Activated naive CD4-positive, alpha-beta T cell treated with Interleukin-2 at 50 U/mL for 16 hours (primary cell): Measurements from ENCODE around the gene PXMP4.

Experiments used
- DNase-seq: peaks from one replicate; pipeline ENCODE4 v3.0.0-alpha.2; 2020

Gene PXMP4

GRCh38 chr20:33681288-33681687 is 38.8 kb downstream of the PXMP4 start:
- no peak for DNase-seq

GRCh38 chr20:33680686-33681085 is 39.4 kb downstream of the PXMP4 start:
- DNase-seq = no peak

- peak; percentile 45 for DNase-seq
Observed at GRCh38 chr20:33679758-33680485, 40.2 kb downstream of the PXMP4 start.

DNA sequence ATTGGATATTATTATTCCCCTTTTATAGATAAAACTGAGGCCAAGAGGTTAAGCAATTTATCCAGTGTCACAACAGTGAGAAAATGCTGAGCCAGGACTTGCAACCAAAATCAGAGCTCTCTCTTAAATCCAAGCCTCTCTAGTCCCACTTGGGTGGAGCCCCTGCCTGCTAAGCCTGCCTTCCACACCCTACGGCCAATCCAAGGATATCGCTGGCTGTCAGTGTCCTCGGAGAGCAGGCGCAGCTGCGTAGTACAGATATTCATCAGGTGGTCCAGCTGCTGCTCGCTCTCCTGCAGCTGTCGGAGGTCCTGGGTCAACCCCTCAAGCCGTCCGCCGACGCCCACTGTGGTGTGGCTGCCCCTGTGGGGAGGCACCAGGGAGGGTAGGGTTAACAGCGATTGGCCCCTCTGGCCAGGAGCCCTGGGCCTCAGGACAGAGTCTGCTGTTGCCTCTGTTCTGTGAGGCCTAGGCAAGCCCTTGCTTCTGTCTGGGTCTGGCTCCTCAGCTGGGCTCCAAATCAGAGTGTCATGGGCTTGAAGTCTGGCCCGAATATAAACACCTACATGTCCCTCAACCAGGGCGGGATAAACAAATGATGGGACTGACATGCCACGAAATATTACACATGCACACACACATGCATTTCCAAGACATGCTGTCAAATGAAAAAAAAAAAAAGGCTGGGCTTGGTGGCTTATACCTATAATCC is 42.0 kb downstream of the PXMP4 start:
- DNase-seq = no peak

GRCh38 chr20:33676652-33677645 is 43.2 kb downstream of the PXMP4 start:
- DNase-seq = no peak

DNA sequence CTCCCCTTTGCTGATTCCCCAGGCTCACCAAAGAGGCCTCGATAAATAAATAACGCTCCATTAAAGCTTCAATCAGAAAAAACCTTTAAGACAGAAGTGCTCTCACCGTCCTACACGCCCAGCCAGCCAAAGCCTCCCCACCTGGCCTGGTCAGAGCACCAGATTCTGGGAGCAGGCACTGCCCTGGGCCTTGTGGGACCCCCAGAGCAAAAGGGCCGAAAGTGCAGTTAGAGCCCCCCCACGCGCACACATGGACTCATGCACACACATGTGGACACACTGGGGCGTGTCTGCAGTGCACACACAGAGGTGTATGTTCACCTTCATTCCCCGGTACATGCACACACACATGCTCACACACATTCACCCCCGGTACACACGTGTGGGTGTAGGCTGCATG is 44.0 kb downstream of the PXMP4 start:
- DNase-seq = no peak

DNA sequence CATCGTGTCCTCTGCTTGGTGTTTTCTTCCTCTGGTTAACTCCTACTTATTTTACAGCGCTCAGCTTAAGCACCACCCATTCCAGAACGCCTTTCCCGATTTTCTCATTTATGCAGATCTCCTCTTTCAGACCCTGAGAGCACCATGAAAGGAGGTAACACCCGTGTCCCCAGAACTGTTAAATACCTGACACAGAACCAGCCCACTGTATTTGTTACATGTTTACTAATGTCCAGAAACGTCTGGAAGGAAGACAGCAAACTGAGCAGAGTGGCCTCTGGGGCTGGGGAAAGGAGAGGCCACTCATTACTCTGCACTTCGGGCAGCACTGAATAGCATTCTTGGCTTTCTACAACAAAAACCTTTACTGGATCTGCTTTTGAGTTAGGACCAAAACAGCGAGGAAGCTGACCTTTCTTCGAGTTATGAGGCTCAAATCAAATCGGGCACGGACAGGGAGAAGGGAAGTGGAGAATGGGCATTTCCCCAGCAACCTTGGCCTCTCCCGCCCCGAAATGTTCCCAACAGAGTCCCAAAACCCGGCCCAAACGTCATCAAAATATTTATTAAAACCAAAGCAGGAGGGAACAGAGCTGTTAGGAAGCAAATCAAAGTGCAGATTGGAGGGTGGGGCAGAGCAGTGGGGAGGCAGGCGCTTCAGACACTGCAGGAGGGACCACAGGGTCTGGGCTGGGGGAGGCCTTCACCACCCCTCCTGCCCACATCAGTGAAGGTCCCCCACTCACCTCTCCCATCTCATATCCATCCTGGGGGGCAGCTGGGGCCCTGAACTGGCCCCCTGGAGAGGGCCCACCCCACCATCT is 44.8 kb downstream of the PXMP4 start:
- no peak for DNase-seq

GRCh38 chr20:33674294-33675135 is 45.6 kb downstream of the PXMP4 start, which contains the start of gene NECAB3:
Gene NECAB3, minus strand, starts transcription at chr20:33674428. Its CDS starts 76 bp downstream, at chr20:33674352.
- DNase-seq = peak; percentile 65

GRCh38 chr20:33673410-33674293 is 46.5 kb downstream of the PXMP4 start:
- no peak for DNase-seq

GRCh38 chr20:33673114-33673409 is 47.0 kb downstream of the PXMP4 start:
- no peak for DNase-seq

DNA sequence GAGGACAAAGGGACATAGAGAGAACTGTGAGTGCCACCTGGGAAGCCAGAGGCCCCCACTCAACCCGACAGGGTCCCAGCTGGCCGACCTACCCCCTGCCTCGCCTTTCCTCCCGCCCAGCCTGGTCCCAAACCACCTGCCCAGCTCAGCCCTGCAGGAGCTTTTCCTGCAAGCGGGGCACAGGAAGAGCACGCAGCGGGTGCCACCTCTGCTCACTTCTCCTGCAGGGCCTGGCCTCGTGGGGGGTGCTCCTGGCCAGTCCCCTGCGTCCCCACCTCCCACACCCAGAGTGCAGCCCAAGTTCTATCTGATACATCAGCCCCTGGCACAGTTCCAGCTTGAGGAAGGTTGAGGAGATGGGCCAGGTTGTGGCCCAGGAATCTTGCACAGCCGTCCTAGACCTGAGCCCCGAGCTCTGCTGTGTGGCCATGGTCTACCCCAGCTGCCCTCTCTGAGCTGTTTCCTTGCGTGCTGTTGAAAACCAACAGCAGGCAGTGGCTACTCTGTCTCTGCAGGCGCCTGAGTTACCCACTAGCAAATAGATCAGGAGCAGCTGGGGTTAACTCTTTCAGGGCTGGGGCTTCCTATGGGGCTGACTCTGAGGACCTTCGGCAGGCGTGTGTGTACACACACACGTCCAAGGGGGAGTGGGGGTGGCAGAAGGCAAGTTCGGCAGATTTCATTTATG is 47.5 kb downstream of the PXMP4 start:
- DNase-seq = no peak

- DNase-seq = no peak
Observed at GRCh38 chr20:33671573-33672288, 48.4 kb downstream of the PXMP4 start.

DNA sequence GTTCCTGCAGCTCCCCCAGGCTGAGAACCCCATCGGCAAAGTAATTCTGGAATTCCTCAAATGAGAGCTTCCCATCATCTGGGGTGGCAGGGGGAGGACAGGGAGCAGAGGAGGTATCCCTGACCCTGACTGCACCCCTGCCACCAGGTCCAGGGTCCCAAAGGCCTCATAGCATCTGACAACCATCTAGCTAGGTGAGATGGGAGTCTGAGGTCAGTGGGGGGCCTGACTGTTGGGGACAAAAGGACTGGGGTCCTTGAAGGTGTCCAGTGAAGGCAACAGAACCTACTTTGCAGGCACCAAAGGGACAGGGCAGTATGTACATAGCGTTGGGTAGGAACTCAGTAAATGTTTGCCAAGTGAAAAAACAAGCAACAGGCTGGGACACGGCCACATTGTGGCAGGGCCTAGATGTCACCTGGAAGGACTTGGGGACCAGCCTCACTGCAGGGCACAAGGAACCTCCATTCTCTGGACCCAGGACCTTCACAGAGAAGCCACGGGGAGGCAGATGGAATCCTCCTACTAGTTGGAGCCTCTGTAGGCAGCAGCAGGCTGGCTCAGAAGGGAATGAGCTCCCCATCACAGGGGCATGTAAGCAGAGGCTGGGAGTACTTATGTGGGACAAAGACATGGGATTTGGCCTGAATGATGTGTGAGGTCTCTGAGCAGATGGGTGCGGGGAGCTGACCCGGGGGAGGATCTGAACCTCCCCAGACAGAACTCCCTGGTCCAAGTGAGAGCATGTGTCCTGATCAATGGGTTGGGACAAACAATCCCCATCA is 49.2 kb downstream of the PXMP4 start:
- DNase-seq = no peak

- no peak for DNase-seq
Observed at GRCh38 chr20:33669873-33670640, 50.1 kb downstream of the PXMP4 start.

DNA sequence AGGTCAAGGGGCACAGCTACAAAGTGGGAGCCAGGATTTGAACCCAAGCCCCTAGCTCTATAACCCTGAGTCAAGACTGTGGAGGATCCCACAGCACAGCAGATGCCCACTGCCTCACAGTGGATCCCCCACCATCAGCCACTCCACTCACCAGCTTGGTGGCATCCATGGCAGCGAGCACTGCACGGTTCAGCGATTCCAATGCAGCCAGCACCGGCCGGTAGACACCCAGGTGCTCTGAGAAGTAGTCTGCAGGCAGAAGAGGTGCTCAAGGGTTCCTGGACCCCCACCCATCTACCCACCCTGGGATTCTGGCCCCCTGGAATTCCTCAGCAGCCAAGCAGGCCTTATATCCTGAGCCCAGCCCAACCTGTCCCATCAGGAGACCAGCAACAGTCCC is 50.9 kb downstream of the PXMP4 start:
- DNase-seq = no peak

DNA sequence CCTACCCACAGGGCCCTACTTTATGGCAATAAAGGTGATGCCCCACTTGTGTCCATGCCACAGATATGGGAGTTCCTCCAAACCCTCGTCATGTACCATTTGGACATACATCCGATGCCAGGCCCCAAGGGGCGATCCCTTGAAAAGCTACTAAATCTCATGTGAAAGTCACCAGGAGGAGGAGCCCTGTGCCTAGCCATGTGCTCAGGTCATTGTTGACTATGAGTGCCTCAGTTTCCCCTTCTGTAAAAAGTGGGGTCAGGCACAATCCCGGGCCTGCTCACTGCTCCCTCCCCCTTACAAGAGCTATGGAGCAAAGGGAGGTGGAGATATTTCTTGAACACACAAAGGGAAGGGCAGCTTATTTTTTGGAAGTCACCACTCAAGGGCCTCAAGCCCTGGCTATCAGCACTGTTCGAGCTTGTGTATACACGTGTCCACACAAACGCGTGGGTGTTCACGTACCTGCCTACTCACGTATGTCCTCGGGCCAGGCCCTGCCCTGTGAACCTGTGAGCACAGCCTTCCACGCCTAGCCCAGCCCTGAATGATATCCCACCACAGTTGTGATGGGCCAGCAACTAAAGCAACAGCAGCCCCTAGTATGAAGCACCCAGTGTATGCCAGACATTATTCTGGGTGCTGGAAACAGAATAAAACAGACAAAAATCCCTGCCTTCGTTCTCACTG is 51.5 kb downstream of the PXMP4 start:
- peak; percentile 5 for DNase-seq
